Natural killer cell (primary cell): ENCODE data around the gene GAMT. TPM values are rescaled to one million over a fixed set of nuclear protein-coding genes. Genes with fewer than 3 reads are reported as not detected.
A peak's percentile ranks its signal among the peaks of the same experiment; 100 is the strongest.

Experiments used
- ATAC-seq, 3 donors: fragments of 150-1000 bp in 2 of 3; fragments of 200-7000 bp in 1 of 3; cut with Tn5 transposase; 1 replicate in 1 of 3; 2 replicates in 2 of 3; pipeline ENCODE4 v1.10.0; 2021; ENCODE audit warnings: mild to moderate bottlenecking in 2 of 3, moderate library complexity in 2 of 3
- DNase-seq, 2 donors: peaks; one replicate each; pipeline versions ENCODE4 v3.0.0 to v3.0.0-alpha.2; 2013 to 2021; ENCODE audit warnings: mixed read lengths in 1 of 2
- H3K27ac ChIP-seq: one replicate; pipeline ENCODE4 v1.5.1; 2013; ENCODE audit warnings: mild to moderate bottlenecking, low read length
- H3K27me3 ChIP-seq: one replicate; pipeline ENCODE4 v1.6.1; 2013; ENCODE audit warnings: low read length; ENCODE audit not compliant: control insufficient read depth, insufficient read depth
- H3K36me3 ChIP-seq: one replicate; pipeline ENCODE4 v1.6.1; 2013; ENCODE audit warnings: low read length; ENCODE audit not compliant: control insufficient read depth, insufficient read depth
- H3K4me1 ChIP-seq: one replicate; pipeline ENCODE4 v1.6.1; 2013; ENCODE audit warnings: low read length; ENCODE audit not compliant: control insufficient read depth, insufficient read depth
- H3K4me3 ChIP-seq: one replicate; pipeline ENCODE4 v1.5.1; 2013; ENCODE audit warnings: low read length
- H3K9me3 ChIP-seq: one replicate; pipeline ENCODE4 v1.6.1; 2013; ENCODE audit warnings: low read length; ENCODE audit not compliant: control insufficient read depth, insufficient read depth
- H3K27ac Mint-ChIP-seq, 2 donors: one replicate each; pipeline ENCODE4 v1.8.0; 2022; ENCODE audit warnings: mild to moderate bottlenecking in 2 of 2, mixed read lengths in 2 of 2, moderate library complexity in 1 of 2
- H3K27me3 Mint-ChIP-seq, 2 donors: one replicate each; pipeline ENCODE4 v1.8.0; 2022; ENCODE audit warnings: low read depth in 2 of 2, mixed read lengths in 2 of 2
- H3K36me3 Mint-ChIP-seq: one replicate; pipeline ENCODE4 v1.8.0; 2022; ENCODE audit warnings: mixed read lengths
- H3K4me1 Mint-ChIP-seq, 2 donors: one replicate each; pipeline ENCODE4 v1.8.0; 2022; ENCODE audit warnings: mixed read lengths in 2 of 2
- H3K4me3 Mint-ChIP-seq: one replicate; pipeline ENCODE4 v1.8.0; 2022; ENCODE audit warnings: mild to moderate bottlenecking, moderate library complexity, mixed read lengths
- H3K9me3 Mint-ChIP-seq, 2 donors: one replicate each; pipeline ENCODE4 v1.8.0; 2022; ENCODE audit warnings: mixed read lengths in 2 of 2
- CTCF ChIP-seq: fragments of 200-600 bp; IDR thresholded peaks from one replicate; pipeline ENCODE4 v1.8.0; 2022; ENCODE audit warnings: antibody characterized with exemption
- WGBS: methylation state at CpG from one replicate; pipeline ENCODE4 v1.1.7; 2013; ENCODE audit warnings: missing lambda C conversion rate; ENCODE audit not compliant: insufficient coverage; 5-methylcytosine and 5-hydroxymethylcytosine counted together
- intact Hi-C: fragments of 100-400 bp; cut with micrococcal nuclease; formaldehyde crosslinking; loops from one replicate; pipeline ENCODE4 v1.14.2; 2022
- total RNA-seq, 4 donors: library from RNA; stranded (reverse); fragments of 120-200 nt in 1 of 4; gene quantifications; one replicate each; pipeline versions ENCODE4 v1.2.3 to v1.2.4, GENCODE V29; 2013 to 2022

GAMT gene
- total RNA-seq, 3 donors from 2014 or later (not counting 1 experiment from before 2014, with no cell fraction given), result 5.1 to 7.5 (median 7.1) TPM

- Histone ChIP-seq H3K4me3 (peak overlapping the region; percentile 94), H3K27ac (peak overlapping the region; percentile 93), H3K9me3 (no peaks in the 10 kb centered on the region), H3K4me1 (peaks cover 18% of the 10 kb centered on the region), H3K27me3 (no peaks in the 10 kb centered on the region), H3K36me3 (peaks cover 6% of the 10 kb centered on the region)
- intact Hi-C loops, result no loop called here
- ATAC-seq (no peak), DNase-seq (no peak)
- peak overlapping the region; percentile 100 for H3K27ac Mint-ChIP-seq
- TF ChIP-seq CTCF, result no peak
- 3% methylated on average over 23 of the region's 23 CpGs for WGBS
- H3K4me3 Mint-ChIP-seq, result peak overlapping the region; percentile 97
- no peaks in the 10 kb centered on the region for H3K9me3 Mint-ChIP-seq
- no peaks in the 10 kb centered on the region for H3K36me3 Mint-ChIP-seq
- peaks cover 6% of the 10 kb centered on the region in 2 donors for H3K27me3 Mint-ChIP-seq
- H3K4me1 Mint-ChIP-seq, result peaks cover 17 to 31% of the 10 kb centered on the region in 2 donors
Observed at GRCh38 chr19:1384085-1384462, 17.3 kb downstream of the GAMT start.

GRCh38 chr19:1383312-1384084, 17.8 kb downstream of the GAMT start, which contains the start of gene NDUFS7:
Gene NDUFS7 (plus strand): TSS chr19:1383907. CDS start chr19:1383927, 20 bp downstream.
- Mint-ChIP-seq H3K4me3 (peak within 1 kb of the TSS; percentile 97), H3K4me1 (peaks cover 17 to 31% of the 10 kb centered on the region in 2 donors), H3K27ac (peak within 1 kb of the TSS; percentile 100), H3K27me3 (peaks cover 6% of the 10 kb centered on the region in 2 donors), H3K36me3 (no peaks in the 10 kb centered on the region), H3K9me3 (no peaks in the 10 kb centered on the region)
- intact Hi-C loops, result loop anchor here (1.0 kb wide), 1 partner anchor 24 kb away; the partner anchor contains the start of gene DAZAP1
- Histone ChIP-seq H3K9me3 (no peaks in the 10 kb centered on the region), H3K36me3 (peaks cover under 1% of the 10 kb centered on the region), H3K27me3 (no peaks in the 10 kb centered on the region), H3K27ac (peak within 1 kb of the TSS; percentile 93), H3K4me1 (peaks cover 18% of the 10 kb centered on the region), H3K4me3 (peak within 1 kb of the TSS; percentile 94)
- under 1% methylated on average over 90 of the region's 90 CpGs for WGBS
- TF ChIP-seq CTCF, result no peak
- DNase-seq (peak; percentile 96 to 98), ATAC-seq (peak; percentile 84 to 94 (median 86))

GRCh38 chr19:1383017-1383311, 18.4 kb downstream of the GAMT start:
- H3K9me3 Mint-ChIP-seq, result no peaks in the 10 kb centered on the region
- intact Hi-C loops, result loop anchor here (1.0 kb wide), 1 partner anchor 24 kb away; the partner anchor contains the start of gene DAZAP1
- Histone ChIP-seq H3K4me3 (peak overlapping the region; percentile 94), H3K9me3 (no peaks in the 10 kb centered on the region), H3K4me1 (peaks cover 18% of the 10 kb centered on the region), H3K36me3 (no peaks in the 10 kb centered on the region), H3K27ac (no peak overlapping the region), H3K27me3 (no peaks in the 10 kb centered on the region)
- peaks cover 17 to 31% of the 10 kb centered on the region in 2 donors for H3K4me1 Mint-ChIP-seq
- no peaks in the 10 kb centered on the region for H3K36me3 Mint-ChIP-seq
- peak overlapping the region; percentile 97 for H3K4me3 Mint-ChIP-seq
- ATAC-seq (no peak), DNase-seq (no peak)
- H3K27ac Mint-ChIP-seq, result peak overlapping the region; percentile 100
- 12% methylated on average over 9 of the region's 9 CpGs for WGBS
- H3K27me3 Mint-ChIP-seq, result peaks cover 6% of the 10 kb centered on the region in 2 donors
- TF ChIP-seq CTCF, result no peak
